Common myeloid progenitor, CD34-positive (primary cell): ENCODE data around the gene PCAT7.

Source experiments
- CTCF ChIA-PET: fragments of 350-600 bp; sonication (Branson Sonifier 250); formaldehyde crosslinking; loops from one replicate; lab custom pipeline; 2021; ENCODE audit warnings: antibody characterized with exemption; lab: Charles Lee
- POLR2A ChIA-PET: fragments of 350-600 bp; sonication (Branson Sonifier 250); formaldehyde crosslinking; loops from one replicate; lab custom pipeline; 2021; ENCODE audit warnings: antibody characterized with exemption; lab: Charles Lee
- DNase-seq, 3 donors: peaks; one replicate each; pipeline versions ENCODE4 v3.0.0 to v3.0.0-alpha.2; 2013
- H3K27ac ChIP-seq, 2 experiments: 1 replicate in 1 of 2; 2 replicates in 1 of 2; pipeline ENCODE4 v1.7.0; 2013; ENCODE audit warnings: inconsistent platforms in 2 of 2, low read length in 2 of 2, mild to moderate bottlenecking in 2 of 2, low read depth in 1 of 2, moderate library complexity in 1 of 2; ENCODE audit not compliant: severe bottlenecking in 2 of 2, insufficient read depth in 1 of 2, poor library complexity in 1 of 2
- H3K27me3 ChIP-seq, 5 experiments: replicated peaks in 2 of 5; 1 replicate in 3 of 5; 2 replicates in 2 of 5; pipeline versions ENCODE4 v1.6.1 to v1.7.0; 2013; ENCODE audit warnings: low read length in 4 of 5, mild to moderate bottlenecking in 2 of 5, moderate library complexity in 2 of 5, inconsistent platforms in 1 of 5; ENCODE audit not compliant: insufficient read depth in 5 of 5, control insufficient read depth in 4 of 5
- H3K36me3 ChIP-seq, 4 experiments: 1 replicate in 2 of 4; 2 replicates in 2 of 4; pipeline versions ENCODE4 v1.6.1 to v1.7.0; 2013; ENCODE audit warnings: low read length in 3 of 4, control low read depth in 1 of 4, mild to moderate bottlenecking in 1 of 4; ENCODE audit not compliant: control insufficient read depth in 4 of 4, insufficient read depth in 4 of 4
- H3K4me1 ChIP-seq, 4 experiments: 1 replicate in 3 of 4; 2 replicates in 1 of 4; pipeline versions ENCODE4 v1.6.1 to v1.7.1; 2013; ENCODE audit warnings: low read length in 3 of 4, mild to moderate bottlenecking in 3 of 4, control low read depth in 1 of 4, inconsistent platforms in 1 of 4, moderate library complexity in 1 of 4; ENCODE audit not compliant: control insufficient read depth in 4 of 4, insufficient read depth in 4 of 4; ENCODE audit errors: control extremely low read depth in 1 of 4
- H3K4me3 ChIP-seq, 7 experiments: 1 replicate in 4 of 7; 2 replicates in 3 of 7; pipeline versions ENCODE4 v1.5.1 to v1.7.0; 2013; ENCODE audit warnings: mild to moderate bottlenecking in 7 of 7, low read length in 6 of 7, moderate library complexity in 6 of 7, inconsistent platforms in 2 of 7, low read depth in 2 of 7, control low read depth in 1 of 7; ENCODE audit not compliant: insufficient read depth in 4 of 7, control insufficient read depth in 1 of 7; ENCODE audit errors: extremely low read depth in 1 of 7
- H3K9me3 ChIP-seq, 5 experiments: 1 replicate in 4 of 5; 2 replicates in 1 of 5; pipeline versions ENCODE4 v1.6.1 to v1.7.1; 2013; ENCODE audit warnings: low read length in 4 of 5, mild to moderate bottlenecking in 2 of 5, inconsistent platforms in 1 of 5, low read depth in 1 of 5, moderate library complexity in 1 of 5; ENCODE audit not compliant: control insufficient read depth in 4 of 5, insufficient read depth in 2 of 5; ENCODE audit errors: control extremely low read depth in 1 of 5
- WGBS: methylation state at CpG from one replicate; pipeline ENCODE4 v1.1.5; 2013; ENCODE audit not compliant: insufficient coverage; 5-methylcytosine and 5-hydroxymethylcytosine counted together

PCAT7 gene

DNA sequence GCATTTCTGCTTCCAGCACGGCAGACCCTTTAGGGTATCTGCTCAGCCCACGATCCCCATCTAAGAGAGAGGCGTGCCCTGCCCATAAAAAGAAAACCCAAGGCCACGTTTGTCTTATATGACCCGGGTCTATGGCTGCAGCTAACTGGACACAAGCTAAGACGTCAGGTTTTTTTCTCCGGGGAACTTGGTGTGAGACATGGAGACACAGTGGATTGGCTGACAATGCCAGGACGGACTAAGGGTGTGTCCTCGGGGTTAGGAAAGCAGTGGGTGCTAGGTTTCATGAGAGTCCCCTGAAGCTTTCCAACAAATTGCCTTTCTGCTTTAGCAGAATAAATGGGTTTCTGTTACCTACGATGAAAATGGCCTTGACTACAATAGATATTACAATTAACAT lies 45.8 kb downstream of the PCAT7 start:
- Histone ChIP-seq H3K4me1 (peaks cover 0 to 13% (median 5%) of the 10 kb centered on the region in 4 experiments), H3K9me3 (no peaks in the 10 kb centered on the region), H3K27me3 (peaks cover 0 to 4% (median 2%) of the 10 kb centered on the region in 5 experiments), H3K4me3 (no peak overlapping the region), H3K27ac (no peak overlapping the region), H3K36me3 (no peaks in the 10 kb centered on the region)
- CTCF ChIA-PET = interaction anchor here (1.0 to 1.2 kb wide), 2 partner anchors 22 to 49 kb away, joined by 3 read pairs; no protein-coding TSS in a partner anchor
- POLR2A ChIA-PET = no interaction called here
- DNase-seq = no peak
- over 99% methylated on average over 8 of the region's 10 CpGs for WGBS

DNA sequence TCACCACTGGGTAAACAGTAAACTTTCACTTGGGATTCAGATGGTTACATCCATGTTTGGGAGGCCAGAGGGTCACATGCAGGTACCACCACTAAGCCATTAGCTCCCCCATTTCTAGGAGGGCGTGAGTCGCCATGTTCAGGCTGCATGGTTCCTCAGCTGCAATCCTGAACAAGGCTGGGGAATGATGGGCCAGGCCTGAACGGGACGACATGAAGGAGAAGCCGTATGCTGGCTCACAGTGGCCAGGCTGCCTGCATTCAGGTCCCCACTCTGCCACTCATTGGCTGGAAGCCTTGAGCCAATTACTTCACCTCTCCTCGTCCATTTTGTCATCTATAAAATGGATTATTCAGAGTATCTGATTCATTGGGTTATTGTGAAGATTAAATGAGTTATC lies 47.8 kb downstream of the PCAT7 start:
- no peak for DNase-seq
- Histone ChIP-seq H3K9me3 (no peaks in the 10 kb centered on the region), H3K27me3 (peaks cover 0 to 19% (median 7%) of the 10 kb centered on the region in 5 experiments), H3K4me3 (no peak overlapping the region), H3K27ac (no peak overlapping the region), H3K36me3 (no peaks in the 10 kb centered on the region), H3K4me1 (peaks cover 1 to 13% (median 5%) of the 10 kb centered on the region in 4 experiments)
- POLR2A ChIA-PET = no interaction called here
- WGBS = 96% methylated on average over 5 of the region's 6 CpGs
- CTCF ChIA-PET = no interaction called here

DNA sequence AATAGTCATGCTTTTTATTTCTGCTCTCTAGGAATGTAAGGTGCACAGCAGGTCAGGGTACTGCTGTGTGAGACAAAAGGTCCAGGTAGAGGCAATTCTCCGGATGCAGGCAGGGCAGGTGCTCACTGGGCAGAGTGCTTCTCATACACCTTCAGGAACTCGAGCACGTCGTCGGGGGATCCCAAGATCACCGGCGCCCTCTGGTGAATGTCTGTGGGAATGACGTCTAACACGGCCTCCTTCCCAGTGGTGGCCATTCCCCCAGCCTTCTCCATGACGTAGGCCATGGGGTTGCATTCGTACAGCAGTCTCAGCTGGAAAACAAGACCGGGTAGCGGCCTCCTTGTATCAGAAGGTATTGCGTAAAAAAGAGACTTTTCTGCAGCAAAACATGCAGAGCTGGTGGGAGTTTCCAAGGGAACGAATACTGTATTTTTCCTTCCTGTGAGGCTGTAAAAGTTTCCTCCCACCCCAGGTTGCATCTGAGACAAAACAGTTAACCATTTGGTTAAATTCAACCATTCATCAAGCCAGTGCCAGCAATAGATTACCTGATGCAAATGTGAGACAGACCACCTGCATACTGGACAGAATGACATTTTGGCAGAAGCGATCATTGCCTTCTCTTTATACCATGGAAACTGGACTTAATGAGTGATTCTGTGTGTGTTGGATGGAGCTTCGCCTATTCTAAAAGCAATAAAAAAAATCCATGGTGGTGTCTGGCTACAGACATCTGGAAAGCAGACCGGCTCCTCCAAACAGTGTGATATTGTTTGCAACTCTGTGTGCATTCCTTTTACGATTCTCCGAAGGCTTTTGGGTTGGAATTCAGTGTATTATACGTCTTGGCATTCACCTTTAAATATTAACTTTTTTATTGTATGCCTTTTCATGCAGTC lies 48.6 kb downstream of the PCAT7 start:
- DNase-seq = peak; percentile 61 to 73 (median 70)
- Histone ChIP-seq H3K27ac (no peak overlapping the region), H3K27me3 (peaks cover 0 to 19% (median 8%) of the 10 kb centered on the region in 5 experiments), H3K9me3 (no peaks in the 10 kb centered on the region), H3K4me1 (peaks cover 3 to 17% (median 7%) of the 10 kb centered on the region in 4 experiments), H3K36me3 (no peaks in the 10 kb centered on the region), H3K4me3 (peak overlapping the region in 1 of 7 experiments; percentile 10)
- POLR2A ChIA-PET = no interaction called here
- CTCF ChIA-PET = interaction anchor here (0.5 to 3.2 kb wide), 9 partner anchors 8 to 370 kb away, joined by 3 to 8 read pairs (median 3); partner anchors contain the start of gene FBP2
- WGBS = 19% methylated on average over 15 of the region's 21 CpGs

DNA sequence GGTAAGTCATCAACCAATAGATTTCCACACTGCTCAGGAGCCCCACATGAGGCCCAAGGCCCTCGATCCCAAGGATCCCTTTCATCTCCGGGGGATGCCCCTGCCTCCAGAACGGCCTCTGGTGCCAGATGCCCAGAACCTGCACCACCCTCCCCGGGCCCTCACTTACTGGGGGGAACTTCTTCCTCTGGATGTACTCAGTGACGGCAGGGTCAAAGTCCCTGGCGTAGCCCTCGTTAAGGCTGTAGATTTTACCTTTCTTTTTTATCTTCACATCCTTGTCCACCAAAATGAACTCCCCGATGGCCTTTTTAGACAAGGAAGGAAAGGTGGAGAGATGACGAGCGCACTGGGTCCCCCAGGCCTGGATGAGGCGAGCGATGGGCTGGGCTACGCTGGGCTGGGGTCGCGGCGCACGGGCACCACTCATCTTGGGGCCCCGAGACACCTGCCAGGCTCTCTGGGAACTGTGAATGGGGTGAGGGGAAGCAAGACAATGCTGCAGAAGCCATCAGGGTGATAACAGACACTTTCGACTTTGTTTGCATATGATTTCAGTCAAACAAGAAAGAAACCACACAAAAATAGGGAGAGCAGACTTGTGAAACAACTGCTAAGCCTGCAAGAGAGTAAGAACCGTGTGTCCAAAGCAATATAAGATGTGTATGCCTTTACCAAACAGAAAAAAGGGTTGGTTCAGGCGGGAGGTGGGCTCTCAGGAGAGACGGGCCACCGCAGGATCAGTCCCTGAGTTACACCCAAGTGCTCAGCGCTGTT lies 52.0 kb downstream of the PCAT7 start:
- H3K9me3 ChIP-seq = no peaks in the 10 kb centered on the region
- DNase-seq = no peak
- no peak overlapping the region for H3K4me3 ChIP-seq
- 98% methylated on average over 20 of the region's 24 CpGs for WGBS
- CTCF ChIA-PET = interaction anchor here (3.2 kb wide), 1 partner anchor 20 kb away, joined by 8 read pairs; no protein-coding TSS in a partner anchor
- no peaks in the 10 kb centered on the region for H3K36me3 ChIP-seq
- H3K27ac ChIP-seq = no peak overlapping the region
- peaks cover 0 to 23% (median 16%) of the 10 kb centered on the region in 5 experiments for H3K27me3 ChIP-seq
- peaks cover 3 to 20% (median 7%) of the 10 kb centered on the region in 4 experiments for H3K4me1 ChIP-seq
- POLR2A ChIA-PET = no interaction called here

DNA sequence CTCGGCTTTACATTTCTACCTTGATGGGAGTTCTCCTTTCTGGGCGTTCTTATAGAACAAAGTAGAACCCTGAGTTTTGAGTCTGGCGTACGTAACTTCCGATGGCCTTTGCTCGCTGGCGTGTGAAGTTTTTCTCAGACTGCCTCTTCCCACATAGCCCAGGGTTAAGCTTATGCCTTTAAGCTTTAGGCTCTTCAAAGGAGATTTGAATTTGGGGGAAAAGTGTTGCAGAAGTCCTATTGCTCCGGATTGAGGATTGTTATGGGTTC lies 52.5 kb downstream of the PCAT7 start:
- 92% methylated on average over 7 of the region's 8 CpGs for WGBS
- Histone ChIP-seq H3K4me1 (peaks cover 3 to 21% (median 7%) of the 10 kb centered on the region in 4 experiments), H3K9me3 (no peaks in the 10 kb centered on the region), H3K4me3 (no peak overlapping the region), H3K27me3 (peaks cover 0 to 23% (median 16%) of the 10 kb centered on the region in 5 experiments), H3K27ac (no peak overlapping the region), H3K36me3 (no peaks in the 10 kb centered on the region)
- POLR2A ChIA-PET = no interaction called here
- DNase-seq = no peak
- CTCF ChIA-PET = no interaction called here

DNA sequence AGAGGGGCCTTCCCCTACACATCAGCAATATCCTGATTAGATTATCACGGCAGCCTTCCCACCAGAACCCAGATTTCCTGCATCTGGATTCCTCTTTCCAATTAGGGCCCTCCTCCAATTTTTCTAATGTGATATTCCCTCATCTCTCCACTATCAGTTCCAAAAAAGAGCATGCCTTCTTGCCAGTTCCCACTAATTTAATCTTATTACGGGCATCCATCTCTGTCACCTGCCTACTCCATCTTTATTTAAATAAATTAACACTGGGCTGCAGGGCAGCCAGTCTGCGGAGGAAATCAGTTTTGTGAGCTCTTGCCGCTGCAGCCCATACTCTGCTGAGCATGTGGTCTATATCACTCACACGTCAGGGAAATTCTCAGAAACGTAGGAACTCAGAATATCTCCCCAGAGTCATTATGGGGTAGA lies 55.3 kb downstream of the PCAT7 start:
- WGBS = 98% methylated on average over 5 of the region's 6 CpGs

More for the DNA sequence above, 55.3 kb downstream of the PCAT7 start:
- ChIA-PET CTCF (no interaction called here), POLR2A (no interaction called here)
- H3K4me1 ChIP-seq = peaks cover 0 to 8% (median 4%) of the 10 kb centered on the region in 4 experiments
- H3K36me3 ChIP-seq = no peaks in the 10 kb centered on the region
- no peak overlapping the region for H3K27ac ChIP-seq
- H3K27me3 ChIP-seq = peaks cover 0 to 21% (median 18%) of the 10 kb centered on the region in 5 experiments
- no peak for DNase-seq
- H3K9me3 ChIP-seq = no peaks in the 10 kb centered on the region
- H3K4me3 ChIP-seq = no peak overlapping the region
